RWPE2 (cell line): ENCODE data around the gene SLC22A31.
A peak's percentile ranks its signal among the peaks of the same experiment; 100 is the strongest.

ENCODE experiments used
- ATAC-seq: fragments of 200-7000 bp; cut with Tn5 transposase; 3 replicates; pipeline ENCODE4 v1.9.1; 2021; ENCODE audit warnings: low read depth
- DNase-seq: peaks from one replicate; pipeline ENCODE4 v3.0.0-alpha.2; 2020; ENCODE audit warnings: low spot score
- H3K27ac ChIP-seq: fragments of 450-650 bp; 2 replicates; pipeline ENCODE4 v1.5.1; 2017; ENCODE audit warnings: mild to moderate bottlenecking; ENCODE audit not compliant: poor library complexity, severe bottlenecking
- H3K27me3 ChIP-seq: fragments of 250-450 bp; sonication (Bioruptor Pico); 2 replicates; pipeline ENCODE4 v1.5.1; 2021; ENCODE audit warnings: mild to moderate bottlenecking, moderate library complexity; ENCODE audit not compliant: insufficient read depth, poor library complexity, severe bottlenecking
- H3K36me3 ChIP-seq: fragments of 250-450 bp; sonication (Bioruptor Pico); 2 replicates; pipeline ENCODE4 v1.5.1; 2020; ENCODE audit warnings: low read depth, mild to moderate bottlenecking, moderate library complexity
- H3K4me1 ChIP-seq: fragments of 250-450 bp; sonication (Bioruptor Pico); 2 replicates; pipeline ENCODE4 v1.5.1; 2021; ENCODE audit warnings: mild to moderate bottlenecking, moderate library complexity; ENCODE audit not compliant: insufficient read depth, poor library complexity, severe bottlenecking
- H3K4me3 ChIP-seq: fragments of 250-450 bp; sonication (Bioruptor Pico); 2 replicates; pipeline ENCODE4 v1.5.1; 2021; ENCODE audit warnings: mild to moderate bottlenecking, moderate library complexity; ENCODE audit not compliant: severe bottlenecking
- H3K9me3 ChIP-seq: fragments of 250-450 bp; sonication (Bioruptor Pico); 2 replicates; pipeline ENCODE4 v1.5.1; 2021; ENCODE audit warnings: mild to moderate bottlenecking, moderate library complexity; ENCODE audit not compliant: severe bottlenecking
- TF ChIP-seq, protein P1 (sequence below): fragments of 450-650 bp; IDR thresholded peaks from one replicate; pipeline ENCODE4 v1.5.1; 2017; ENCODE audit warnings: mild to moderate bottlenecking, moderate library complexity; ENCODE audit not compliant: poor library complexity, severe bottlenecking

Gene SLC22A31

GRCh38 chr16:89222931-89223330 is 22.6 kb upstream of the SLC22A31 start:
- H3K4me3 ChIP-seq: no peak overlapping the region
- no peak overlapping the region for H3K27ac ChIP-seq
- ATAC-seq (no peak), DNase-seq (no peak)
- H3K9me3 ChIP-seq: no peaks in the 10 kb centered on the region
- no peaks in the 10 kb centered on the region for H3K27me3 ChIP-seq
- H3K36me3 ChIP-seq: peaks cover 54% of the 10 kb centered on the region
- no peaks in the 10 kb centered on the region for H3K4me1 ChIP-seq
- TF ChIP-seq, protein P1, sequence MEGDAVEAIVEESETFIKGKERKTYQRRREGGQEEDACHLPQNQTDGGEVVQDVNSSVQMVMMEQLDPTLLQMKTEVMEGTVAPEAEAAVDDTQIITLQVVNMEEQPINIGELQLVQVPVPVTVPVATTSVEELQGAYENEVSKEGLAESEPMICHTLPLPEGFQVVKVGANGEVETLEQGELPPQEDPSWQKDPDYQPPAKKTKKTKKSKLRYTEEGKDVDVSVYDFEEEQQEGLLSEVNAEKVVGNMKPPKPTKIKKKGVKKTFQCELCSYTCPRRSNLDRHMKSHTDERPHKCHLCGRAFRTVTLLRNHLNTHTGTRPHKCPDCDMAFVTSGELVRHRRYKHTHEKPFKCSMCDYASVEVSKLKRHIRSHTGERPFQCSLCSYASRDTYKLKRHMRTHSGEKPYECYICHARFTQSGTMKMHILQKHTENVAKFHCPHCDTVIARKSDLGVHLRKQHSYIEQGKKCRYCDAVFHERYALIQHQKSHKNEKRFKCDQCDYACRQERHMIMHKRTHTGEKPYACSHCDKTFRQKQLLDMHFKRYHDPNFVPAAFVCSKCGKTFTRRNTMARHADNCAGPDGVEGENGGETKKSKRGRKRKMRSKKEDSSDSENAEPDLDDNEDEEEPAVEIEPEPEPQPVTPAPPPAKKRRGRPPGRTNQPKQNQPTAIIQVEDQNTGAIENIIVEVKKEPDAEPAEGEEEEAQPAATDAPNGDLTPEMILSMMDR: no peak

- no peak for ATAC-seq
- TF ChIP-seq, protein P1: no peak
- Histone ChIP-seq H3K9me3 (no peaks in the 10 kb centered on the region), H3K27ac (no peak overlapping the region), H3K4me3 (no peak overlapping the region), H3K27me3 (no peaks in the 10 kb centered on the region), H3K4me1 (peaks cover 2% of the 10 kb centered on the region), H3K36me3 (peaks cover 40% of the 10 kb centered on the region)
- DNase-seq: no peak
Measured at GRCh38 chr16:89221604-89222003, 21.3 kb upstream of the SLC22A31 start.

- no peaks in the 10 kb centered on the region for H3K27me3 ChIP-seq
- H3K4me3 ChIP-seq: no peak overlapping the region
- peaks cover 8% of the 10 kb centered on the region for H3K4me1 ChIP-seq
- no peaks in the 10 kb centered on the region for H3K9me3 ChIP-seq
- TF ChIP-seq, protein P1: no peak
- ATAC-seq (no peak), DNase-seq (no peak)
- no peak overlapping the region for H3K27ac ChIP-seq
- peaks cover 26% of the 10 kb centered on the region for H3K36me3 ChIP-seq
Measured at GRCh38 chr16:89219365-89219764, 19.0 kb upstream of the SLC22A31 start.

GRCh38 chr16:89217388-89218191 is 17.3 kb upstream of the SLC22A31 start, which contains the start of gene ZNF778:
Gene ZNF778, plus strand, starts transcription at chr16:89217703. Its CDS starts 3,425 bp downstream, at chr16:89221128.
- H3K4me3 ChIP-seq: peak within 1 kb of the TSS; percentile 67
- no peak for DNase-seq
- peaks cover 8% of the 10 kb centered on the region for H3K4me1 ChIP-seq

More at GRCh38 chr16:89217388-89218191, 17.3 kb upstream of the SLC22A31 start, which contains the start of gene ZNF778:
- Histone ChIP-seq H3K9me3 (no peaks in the 10 kb centered on the region), H3K36me3 (peaks cover 21% of the 10 kb centered on the region), H3K27ac (peak within 1 kb of the TSS; percentile 54), H3K27me3 (no peaks in the 10 kb centered on the region)
- ATAC-seq: peak; percentile 87
- TF ChIP-seq, protein P1: no peak
